H9 (cell line): ENCODE results near the gene LRRC8C. TPM values are rescaled to one million over a fixed set of nuclear protein-coding genes. Genes with fewer than 3 reads are reported as not detected.

Experiments used
- DNase-seq: peaks from one replicate; pipeline ENCODE4 v3.0.0-alpha.2; 2017
- H2AFZ ChIP-seq: one replicate; pipeline ENCODE4 v1.6.1; 2013; ENCODE audit warnings: mild to moderate bottlenecking, low read length, control low read depth, moderate library complexity
- H2AK5ac ChIP-seq: 2 replicates; pipeline ENCODE4 v1.6.1; 2013; ENCODE audit warnings: low read length, control low read depth, mixed read lengths; ENCODE audit not compliant: insufficient read length
- H2BK120ac ChIP-seq: one replicate; pipeline ENCODE4 v1.6.1; 2013; ENCODE audit warnings: low read depth, mild to moderate bottlenecking, low read length, control low read depth, inconsistent platforms; ENCODE audit not compliant: poor library complexity, severe bottlenecking
- H2BK12ac ChIP-seq: 2 replicates; pipeline ENCODE4 v1.6.1; 2013; ENCODE audit warnings: low read length, control low read depth, mixed read lengths, low read depth; ENCODE audit not compliant: insufficient read length
- H2BK15ac ChIP-seq: 2 replicates; pipeline ENCODE4 v1.6.1; 2013; ENCODE audit warnings: low read depth, low read length, control low read depth
- H2BK20ac ChIP-seq: one replicate; pipeline ENCODE4 v1.6.1; 2013; ENCODE audit warnings: low read depth, mild to moderate bottlenecking, low read length, control low read depth, inconsistent platforms; ENCODE audit not compliant: poor library complexity, severe bottlenecking
- H2BK5ac ChIP-seq: 2 replicates; pipeline ENCODE4 v1.6.1; 2013; ENCODE audit warnings: low read length, control low read depth, mixed read lengths; ENCODE audit not compliant: insufficient read length
- H3K14ac ChIP-seq: 2 replicates; pipeline ENCODE4 v1.6.1; 2013; ENCODE audit warnings: low read length, control low read depth; ENCODE audit not compliant: insufficient read depth
- H3K18ac ChIP-seq: 2 replicates; pipeline ENCODE4 v1.6.1; 2013; ENCODE audit warnings: low read depth, mild to moderate bottlenecking, mixed read lengths, low read length, control low read depth; ENCODE audit not compliant: insufficient read length
- H3K23ac ChIP-seq: 2 replicates; pipeline ENCODE4 v1.6.1; 2013; ENCODE audit warnings: low read length, control low read depth, mixed read lengths, low read depth; ENCODE audit not compliant: insufficient read length
- H3K23me2 ChIP-seq: 2 replicates; pipeline ENCODE4 v1.6.1; 2013; ENCODE audit warnings: low read depth, mild to moderate bottlenecking, mixed read lengths, low read length, control low read depth; ENCODE audit not compliant: insufficient read length, poor library complexity, severe bottlenecking
- H3K27ac ChIP-seq: 2 replicates; pipeline ENCODE4 v1.5.1; 2013; ENCODE audit warnings: low read length, control low read depth, mixed read lengths, low read depth; ENCODE audit not compliant: insufficient read length
- H3K27me3 ChIP-seq: 2 replicates; pipeline ENCODE4 v1.6.1; 2013; ENCODE audit warnings: low read length, control low read depth, inconsistent platforms; ENCODE audit not compliant: insufficient read depth
- H3K4ac ChIP-seq: 2 replicates; pipeline ENCODE4 v1.6.1; 2013; ENCODE audit warnings: low read depth, mild to moderate bottlenecking, control low read depth, inconsistent platforms, low read length, moderate library complexity
- H3K4me1 ChIP-seq: 2 replicates; pipeline ENCODE4 v1.6.1; 2013; ENCODE audit warnings: low read length, control low read depth, inconsistent platforms; ENCODE audit not compliant: insufficient read depth
- H3K4me2 ChIP-seq: 2 replicates; pipeline ENCODE4 v1.6.1; 2013; ENCODE audit warnings: low read length, control low read depth, mixed read lengths; ENCODE audit not compliant: insufficient read length, insufficient read depth
- H3K56ac ChIP-seq: 2 replicates; pipeline ENCODE4 v1.6.1; 2013; ENCODE audit warnings: low read depth, mild to moderate bottlenecking, mixed read lengths, low read length, control low read depth; ENCODE audit not compliant: insufficient read length
- H3K79me1 ChIP-seq: 2 replicates; pipeline ENCODE4 v1.6.1; 2013; ENCODE audit warnings: low read depth, mild to moderate bottlenecking, moderate library complexity, low read length, control low read depth, inconsistent platforms; ENCODE audit not compliant: insufficient read depth, poor library complexity, severe bottlenecking
- H3K79me2 ChIP-seq: 2 replicates; pipeline ENCODE4 v1.6.1; 2013; ENCODE audit warnings: low read length, control low read depth, inconsistent platforms; ENCODE audit not compliant: insufficient read depth
- H3K9ac ChIP-seq: 2 replicates; pipeline ENCODE4 v1.6.1; 2013; ENCODE audit warnings: low read length, control low read depth, mixed read lengths; ENCODE audit not compliant: insufficient read length; ENCODE audit errors: extremely low read depth
- H3K9me3 ChIP-seq: one replicate; pipeline ENCODE4 v1.6.1; 2013; ENCODE audit warnings: low read depth, low read length, inconsistent platforms; ENCODE audit not compliant: control insufficient read depth
- H3T11ph ChIP-seq: one replicate; pipeline ENCODE4 v1.6.1; 2013; ENCODE audit warnings: mild to moderate bottlenecking, low read length, control low read depth, inconsistent platforms
- H4K20me1 ChIP-seq: one replicate; pipeline ENCODE4 v1.6.1; 2013; ENCODE audit not compliant: control insufficient read depth, insufficient read length, insufficient read depth
- H4K5ac ChIP-seq: 2 replicates; pipeline ENCODE4 v1.6.1; 2013; ENCODE audit warnings: low read depth, mild to moderate bottlenecking, mixed read lengths, low read length, control low read depth; ENCODE audit not compliant: insufficient read length
- H4K8ac ChIP-seq: replicated peaks from 2 replicates; pipeline ENCODE4 v1.6.1; 2013; ENCODE audit warnings: low read length, control low read depth, mixed read lengths, low read depth; ENCODE audit not compliant: insufficient read length
- H4K91ac ChIP-seq: 2 replicates; pipeline ENCODE4 v1.6.1; 2013; ENCODE audit warnings: low read depth, mild to moderate bottlenecking, moderate library complexity, mixed read lengths, low read length, control low read depth; ENCODE audit not compliant: insufficient read length
- H3K27ac Mint-ChIP-seq, 3 experiments: 2 replicates in 2 of 3; 3 replicates in 1 of 3; pipeline ENCODE4 v1.8.0; 2020 to 2021; ENCODE audit warnings: mixed read lengths in 3 of 3, mild to moderate bottlenecking in 1 of 3, moderate library complexity in 1 of 3
- H3K27me3 Mint-ChIP-seq: 2 replicates; pipeline ENCODE4 v1.8.0; 2021; ENCODE audit warnings: low read depth, mild to moderate bottlenecking, moderate library complexity, mixed read lengths
- H3K36me3 Mint-ChIP-seq, 3 experiments: 2 replicates in 2 of 3; 3 replicates in 1 of 3; pipeline ENCODE4 v1.8.0; 2020 to 2021; ENCODE audit warnings: low read depth in 3 of 3, mixed read lengths in 3 of 3; ENCODE audit not compliant: insufficient read depth in 1 of 3
- H3K4me1 Mint-ChIP-seq, 2 experiments: 2 replicates each; pipeline ENCODE4 v1.8.0; 2020; ENCODE audit warnings: mixed read lengths in 2 of 2
- H3K4me3 Mint-ChIP-seq, 2 experiments: 2 replicates in 1 of 2; 3 replicates in 1 of 2; pipeline ENCODE4 v1.8.0; 2020 to 2021; ENCODE audit warnings: mild to moderate bottlenecking in 2 of 2, mixed read lengths in 2 of 2, moderate library complexity in 1 of 2
- H3K9me3 Mint-ChIP-seq, 2 experiments: 2 replicates in 1 of 2; 3 replicates in 1 of 2; pipeline ENCODE4 v1.8.0; 2020; ENCODE audit warnings: mild to moderate bottlenecking in 2 of 2, mixed read lengths in 2 of 2, moderate library complexity in 1 of 2
- CTCF ChIP-seq: fragments of 200-600 bp; sonication (generic); conservative IDR thresholded peaks from 3 replicates; pipeline ENCODE4 v1.8.0; 2021; ENCODE audit warnings: antibody characterized with exemption, mild to moderate bottlenecking
- WGBS: extraction: QIAGEN DNeasy Blood & Tissue Kit; methylation state at CpG from one replicate; pipeline ENCODE4 v1.1.7; 2013; ENCODE audit warnings: missing lambda C conversion rate, low lambda C conversion rate, mixed read lengths; ENCODE audit not compliant: insufficient read length; ENCODE audit errors: extremely low coverage; 5-methylcytosine and 5-hydroxymethylcytosine counted together
- total RNA-seq: library from RNA; stranded (reverse); gene quantifications from 2 replicates; pipeline ENCODE4 v1.2.1, GENCODE V29; 2021

The LRRC8C gene
- total RNA-seq, 1 experiment from 2014 or later: 1.9 TPM

- H2AFZ ChIP-seq: no peak overlapping the region
- H3K27ac Mint-ChIP-seq: no peak overlapping the region
- H3K9ac ChIP-seq: no peak overlapping the region
- no peak overlapping the region for H2BK120ac ChIP-seq
- no peak overlapping the region for H3K27ac ChIP-seq
- no peak overlapping the region for H2BK5ac ChIP-seq
- no peak overlapping the region for H4K91ac ChIP-seq
- H4K8ac ChIP-seq: no peak overlapping the region
- no peak overlapping the region for H2BK15ac ChIP-seq
- H2BK20ac ChIP-seq: no peak overlapping the region
- H3K4ac ChIP-seq: no peak overlapping the region
- no peak overlapping the region for H3K14ac ChIP-seq
- no peak overlapping the region for H2AK5ac ChIP-seq
- H3K23ac ChIP-seq: no peak overlapping the region
- H3T11ph ChIP-seq: no peak overlapping the region
- no peak overlapping the region for H4K5ac ChIP-seq
- H3K4me1 ChIP-seq: no peaks in the 10 kb centered on the region; the same call in none of the 2 replicates
- DNase-seq: no peak
- WGBS: no CpG with 5 or more reads among the region's 2 CpGs
- H3K18ac ChIP-seq: no peak overlapping the region
- H3K4me2 ChIP-seq: no peak overlapping the region
- H3K56ac ChIP-seq: no peak overlapping the region
- no peaks in the 10 kb centered on the region for H3K9me3 ChIP-seq
- no peaks in the 10 kb centered on the region for H3K36me3 Mint-ChIP-seq
- peaks cover 15 to 18% of the 10 kb centered on the region in 2 experiments for H3K4me1 Mint-ChIP-seq
- no peak overlapping the region for H3K4me3 Mint-ChIP-seq
- H3K23me2 ChIP-seq: peaks cover 6% of the 10 kb centered on the region
- H3K27me3 ChIP-seq: peaks cover 6% of the 10 kb centered on the region; the same call in 1 of the 2 replicates
- no peaks in the 10 kb centered on the region for H3K9me3 Mint-ChIP-seq
- no peak for TF ChIP-seq CTCF
- H3K27me3 Mint-ChIP-seq: peaks cover 38% of the 10 kb centered on the region
- no peaks in the 10 kb centered on the region for H3K79me1 ChIP-seq
- H3K79me2 ChIP-seq: no peaks in the 10 kb centered on the region
- no peaks in the 10 kb centered on the region for H4K20me1 ChIP-seq
- no peak overlapping the region for H2BK12ac ChIP-seq
These were observed 126.1 kb downstream of the LRRC8C start for GRCh38 chr1:89759036-89759435.
